ENCODE measurements around the gene ECI1. TPM values are rescaled to one million over a fixed set of nuclear protein-coding genes. Genes with fewer than 3 reads are reported as not detected.

ECI1 gene
- total and polyA plus RNA-seq, 2 of the 13 experiments (the other 11 are each of a cell fraction or from before 2014, with no cell fraction given): 82.0 to 102 TPM

- peak; percentile 93 for TF ChIP-seq SNAPC4 (CRISPR knock-in tag; IDR thresholded peaks at IDR 0.05)
- TF ChIP-seq ZFX (CRISPR knock-in tag; IDR thresholded peaks at IDR 0.05; ENCODE audit: low read depth): peak; percentile 99
- TF ChIP-seq ZNF263 (CRISPR knock-in tag; IDR thresholded peaks at IDR 0.05): no peak
- TF ChIP-seq ZBTB34 (CRISPR knock-in tag; IDR thresholded peaks at IDR 0.05): 0 out of 2 replicates have a peak, but pooled peaks have one; percentile 37
- TF ChIP-seq ZNF484 (CRISPR knock-in tag; IDR thresholded peaks at IDR 0.05; ENCODE audit: borderline replicate concordance, low read depth): no peak
- peak; percentile 81; the same call in 1 of the 2 replicates for TF ChIP-seq ZNF550 (CRISPR knock-in tag; IDR thresholded peaks at IDR 0.05; ENCODE audit: borderline replicate concordance)
- peak; percentile 9; the same call in 1 of the 2 replicates for TF ChIP-seq TFDP2 (CRISPR knock-in tag; IDR thresholded peaks at IDR 0.05)
- TF ChIP-seq MYC (CRISPR knock-in tag; IDR thresholded peaks at IDR 0.05; ENCODE audit: borderline replicate concordance): peak; percentile 57
- no peak for TF ChIP-seq ZMAT5 (CRISPR knock-in tag; IDR thresholded peaks at IDR 0.05; ENCODE audit: borderline replicate concordance, low read depth)
- TF ChIP-seq ZNF790 (CRISPR knock-in tag; IDR thresholded peaks at IDR 0.05; ENCODE audit: borderline replicate concordance): peak; percentile 83
- TF ChIP-seq ZNF574 (CRISPR knock-in tag; IDR thresholded peaks at IDR 0.05): peak; percentile 74; the same call in 1 of the 2 replicates
- peak; percentile 59; the same call in 1 of the 2 replicates for TF ChIP-seq POGZ (CRISPR knock-in tag; IDR thresholded peaks at IDR 0.05)
- no peak for TF ChIP-seq MED13 (CRISPR knock-in tag; IDR thresholded peaks at IDR 0.05)
- TF ChIP-seq ZNF619 (CRISPR knock-in tag; IDR thresholded peaks at IDR 0.05): no peak
- peak; percentile 16; the same call in 1 of the 2 replicates for TF ChIP-seq THRA (CRISPR knock-in tag; IDR thresholded peaks at IDR 0.05; ENCODE audit: borderline replicate concordance)
Observed at GRCh38 chr16:2205104-2205966, 46.1 kb downstream of the ECI1 start, which contains the start of gene MLST8 (continued).

Measured in HepG2 (cell line).